ENCODE measurements around the gene ITGA8. TPM values are rescaled to one million over a fixed set of nuclear protein-coding genes. Genes with fewer than 3 reads are reported as not detected.

ITGA8 gene
- polyA plus RNA-seq, 1 donor (not counting 4 experiments of a cell fraction or from before 2014, with no cell fraction given) = not detected

- H3K9me3 ChIP-seq (ENCODE audit: control insufficient read depth, low read depth, low read length) = no peaks in the 10 kb centered on the region
- H4K20me1 ChIP-seq (ENCODE audit: control insufficient read depth, extremely low read depth, insufficient read depth, low read length) = no peaks in the 10 kb centered on the region
- FAIRE-seq = no peak
- H3K9ac ChIP-seq (ENCODE audit: control insufficient read depth, extremely low read depth, insufficient read depth, low read length) = no peak overlapping the region
- no peaks in the 10 kb centered on the region for H3K79me2 ChIP-seq (ENCODE audit: control insufficient read depth, insufficient read depth, low read length)
- H2AFZ ChIP-seq (ENCODE audit: control insufficient read depth, low read length) = no peak overlapping the region
- no peaks in the 10 kb centered on the region for H3K36me3 ChIP-seq (ENCODE audit: control insufficient read depth in 2 of 2, extremely low read depth in 1 of 2, insufficient read depth in 2 of 2, low read length in 2 of 2)
- H3K4me1 ChIP-seq (ENCODE audit: control insufficient read depth, extremely low read depth, insufficient read depth, low read length) = no peaks in the 10 kb centered on the region
- dilution Hi-C loops (cut with MboI; ENCODE audit: extremely low pct_ligation_motif_present, low sequenced_read_pairs) = no loop called here
- no peak overlapping the region for H3K4me2 ChIP-seq (ENCODE audit: control insufficient read depth, extremely low read depth, insufficient read depth, low read depth, low read length)
- no peak overlapping the region for H3K4me3 ChIP-seq (ENCODE audit: control insufficient read depth in 2 of 3, extremely low read depth in 1 of 3, insufficient read depth in 2 of 3, low read depth in 1 of 3, low read length in 3 of 3)
- no peak for TF ChIP-seq EZH2 (IDR thresholded peaks at IDR 0.05; ENCODE audit: low read length)
- no peak for TF ChIP-seq CTCF (optimal IDR thresholded peaks at IDR 0.05 in 1 of 3, IDR thresholded peaks at IDR 0.05 in 1 of 3, conservative IDR thresholded peaks at IDR 0.05 in 1 of 3; ENCODE audit: extremely low read depth in 1 of 3, insufficient read depth in 2 of 3, low read length in 3 of 3)
- H3K27ac ChIP-seq (ENCODE audit: control insufficient read depth, insufficient read depth, low read length) = no peak overlapping the region
- no peaks in the 10 kb centered on the region for H3K9me1 ChIP-seq (ENCODE audit: control insufficient read depth, extremely low read depth, insufficient read depth, low read length)
- no peaks in the 10 kb centered on the region for H3K27me3 ChIP-seq (ENCODE audit: control insufficient read depth, extremely low read depth, insufficient read depth, low read length)
- no peak for DNase-seq (ENCODE audit: low read depth, low spot score)
These were observed 15.1 kb downstream of the ITGA8 start for GRCh38 chr10:15704581-15704968.

- DNase-seq (ENCODE audit: low read depth, low spot score) (no peak), FAIRE-seq (no peak)
- no peak overlapping the region for H2AFZ ChIP-seq (ENCODE audit: control insufficient read depth, low read length)
- no peaks in the 10 kb centered on the region for H3K79me2 ChIP-seq (ENCODE audit: control insufficient read depth, insufficient read depth, low read length)
- H3K9ac ChIP-seq (ENCODE audit: control insufficient read depth, extremely low read depth, insufficient read depth, low read length) = no peak overlapping the region
- no peaks in the 10 kb centered on the region for H3K36me3 ChIP-seq (ENCODE audit: control insufficient read depth in 2 of 2, extremely low read depth in 1 of 2, insufficient read depth in 2 of 2, low read length in 2 of 2)
- no peaks in the 10 kb centered on the region for H3K4me1 ChIP-seq (ENCODE audit: control insufficient read depth, extremely low read depth, insufficient read depth, low read length)
- no peaks in the 10 kb centered on the region for H3K27me3 ChIP-seq (ENCODE audit: control insufficient read depth, extremely low read depth, insufficient read depth, low read length)
- H3K27ac ChIP-seq (ENCODE audit: control insufficient read depth, insufficient read depth, low read length) = no peak overlapping the region
- no peaks in the 10 kb centered on the region for H3K9me3 ChIP-seq (ENCODE audit: control insufficient read depth, low read depth, low read length)
- no peak for TF ChIP-seq CTCF (optimal IDR thresholded peaks at IDR 0.05 in 1 of 3, IDR thresholded peaks at IDR 0.05 in 1 of 3, conservative IDR thresholded peaks at IDR 0.05 in 1 of 3; ENCODE audit: extremely low read depth in 1 of 3, insufficient read depth in 2 of 3, low read length in 3 of 3)
- H3K4me3 ChIP-seq (ENCODE audit: control insufficient read depth in 2 of 3, extremely low read depth in 1 of 3, insufficient read depth in 2 of 3, low read depth in 1 of 3, low read length in 3 of 3) = no peak overlapping the region
- no peak overlapping the region for H3K4me2 ChIP-seq (ENCODE audit: control insufficient read depth, extremely low read depth, insufficient read depth, low read depth, low read length)
- no peaks in the 10 kb centered on the region for H3K9me1 ChIP-seq (ENCODE audit: control insufficient read depth, extremely low read depth, insufficient read depth, low read length)
- dilution Hi-C loops (cut with MboI; ENCODE audit: extremely low pct_ligation_motif_present, low sequenced_read_pairs) = no loop called here
- H4K20me1 ChIP-seq (ENCODE audit: control insufficient read depth, extremely low read depth, insufficient read depth, low read length) = no peaks in the 10 kb centered on the region
These were observed 15.7 kb downstream of the ITGA8 start for GRCh38 chr10:15703944-15704580.
